Measurements from ENCODE around the gene MUC4.
"Not testable (repeated sequence)": the region's sequence is repeated elsewhere in the genome, so short reads cannot be mapped to it uniquely, and the experiment has no call there.

GRCh38 chr3:195824425-195825190, 12.9 kb upstream of the MUC4 start:
- TF ChIP-seq CTCF, POLR2AphosphoS5 (IDR thresholded peaks at IDR 0.05): not testable (repeated sequence)

All from prostate gland (tissue), 2 donors.